ENCODE results near the gene ERBB4. TPM values are rescaled to one million over a fixed set of nuclear protein-coding genes. Genes with fewer than 3 reads are reported as not detected.

Gene ERBB4
- total RNA-seq, 1 donor from 2014 or later: 1.8 TPM

DNA sequence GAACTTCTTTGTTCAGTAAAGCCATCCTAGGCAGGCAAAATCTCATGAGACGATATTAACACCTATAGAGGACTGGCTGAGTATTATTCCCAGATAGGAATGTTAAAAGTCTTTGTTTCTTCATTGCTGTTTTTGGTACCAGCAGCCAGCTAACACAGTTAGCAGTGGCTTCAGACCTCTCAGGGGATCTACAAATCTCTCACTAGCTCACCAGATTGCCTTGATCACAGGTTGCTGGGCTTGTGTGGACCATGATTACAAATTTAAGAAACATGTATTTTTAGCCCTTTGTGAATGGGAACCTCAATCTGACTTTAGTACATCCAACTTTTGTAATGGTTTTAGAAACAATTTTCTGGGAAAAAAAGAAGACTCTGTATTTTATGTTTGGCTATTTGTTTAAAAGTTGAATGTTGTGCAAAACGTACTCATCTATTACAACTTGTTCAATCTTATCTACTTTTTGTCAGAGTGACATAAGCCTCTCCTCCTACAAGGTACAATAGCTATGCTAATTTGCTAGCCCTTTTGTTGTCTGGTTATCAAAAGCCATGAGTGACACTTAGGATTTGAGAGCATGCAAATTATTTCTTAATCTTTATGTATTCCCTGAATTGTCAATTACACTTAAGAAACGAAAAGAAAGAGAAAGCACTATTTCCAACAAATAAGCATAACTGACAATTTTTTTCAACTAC, 693.1 kb downstream of the ERBB4 start:
- TF ChIP-seq, protein P1, sequence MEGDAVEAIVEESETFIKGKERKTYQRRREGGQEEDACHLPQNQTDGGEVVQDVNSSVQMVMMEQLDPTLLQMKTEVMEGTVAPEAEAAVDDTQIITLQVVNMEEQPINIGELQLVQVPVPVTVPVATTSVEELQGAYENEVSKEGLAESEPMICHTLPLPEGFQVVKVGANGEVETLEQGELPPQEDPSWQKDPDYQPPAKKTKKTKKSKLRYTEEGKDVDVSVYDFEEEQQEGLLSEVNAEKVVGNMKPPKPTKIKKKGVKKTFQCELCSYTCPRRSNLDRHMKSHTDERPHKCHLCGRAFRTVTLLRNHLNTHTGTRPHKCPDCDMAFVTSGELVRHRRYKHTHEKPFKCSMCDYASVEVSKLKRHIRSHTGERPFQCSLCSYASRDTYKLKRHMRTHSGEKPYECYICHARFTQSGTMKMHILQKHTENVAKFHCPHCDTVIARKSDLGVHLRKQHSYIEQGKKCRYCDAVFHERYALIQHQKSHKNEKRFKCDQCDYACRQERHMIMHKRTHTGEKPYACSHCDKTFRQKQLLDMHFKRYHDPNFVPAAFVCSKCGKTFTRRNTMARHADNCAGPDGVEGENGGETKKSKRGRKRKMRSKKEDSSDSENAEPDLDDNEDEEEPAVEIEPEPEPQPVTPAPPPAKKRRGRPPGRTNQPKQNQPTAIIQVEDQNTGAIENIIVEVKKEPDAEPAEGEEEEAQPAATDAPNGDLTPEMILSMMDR (IDR thresholded peaks at IDR 0.05; ENCODE audit: partially characterized antibody, unreplicated experiment): no peak
- H3K4me3 Mint-ChIP-seq (ENCODE audit: unreplicated experiment): no peak overlapping the region

DNA sequence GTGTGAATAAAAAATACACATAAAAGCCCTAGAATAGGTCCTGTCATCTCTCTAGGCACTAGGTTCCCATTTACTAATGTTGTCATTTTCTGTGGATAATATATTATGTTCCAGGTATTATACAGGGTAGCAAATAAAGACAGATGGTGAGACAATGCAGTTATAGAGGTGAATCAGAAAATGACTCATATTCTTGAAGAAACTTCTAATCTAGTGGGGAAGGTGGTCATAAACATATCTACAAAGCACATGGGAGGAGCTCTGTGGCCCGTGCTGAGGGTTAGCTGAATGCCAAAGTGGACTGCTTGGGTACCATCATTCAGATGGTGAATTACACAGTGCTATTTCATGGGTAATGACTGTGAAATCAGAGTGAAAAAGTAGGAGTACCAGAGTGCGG, 700.9 kb downstream of the ERBB4 start:
- H3K9me3 Mint-ChIP-seq (ENCODE audit: unreplicated experiment): no peaks in the 10 kb centered on the region
- H3K4me3 Mint-ChIP-seq (ENCODE audit: unreplicated experiment): no peak overlapping the region
- H3K27me3 Mint-ChIP-seq (ENCODE audit: unreplicated experiment): no peaks in the 10 kb centered on the region
- no peaks in the 10 kb centered on the region for H3K4me1 Mint-ChIP-seq (ENCODE audit: low read depth, unreplicated experiment)
- TF ChIP-seq, protein P1 (IDR thresholded peaks at IDR 0.05; ENCODE audit: partially characterized antibody, unreplicated experiment): no peak
- no peaks in the 10 kb centered on the region for H3K36me3 Mint-ChIP-seq (ENCODE audit: unreplicated experiment)
- no peak overlapping the region for H3K27ac Mint-ChIP-seq (ENCODE audit: unreplicated experiment)
- no peak for DNase-seq

More for the DNA sequence above, 693.1 kb downstream of the ERBB4 start:
- no peak for DNase-seq
- Mint-ChIP-seq H3K9me3 (ENCODE audit: unreplicated experiment) (no peaks in the 10 kb centered on the region), H3K4me1 (ENCODE audit: low read depth, unreplicated experiment) (peaks cover 16% of the 10 kb centered on the region), H3K27ac (ENCODE audit: unreplicated experiment) (no peak overlapping the region), H3K36me3 (ENCODE audit: unreplicated experiment) (no peaks in the 10 kb centered on the region), H3K27me3 (ENCODE audit: unreplicated experiment) (no peaks in the 10 kb centered on the region)

DNA sequence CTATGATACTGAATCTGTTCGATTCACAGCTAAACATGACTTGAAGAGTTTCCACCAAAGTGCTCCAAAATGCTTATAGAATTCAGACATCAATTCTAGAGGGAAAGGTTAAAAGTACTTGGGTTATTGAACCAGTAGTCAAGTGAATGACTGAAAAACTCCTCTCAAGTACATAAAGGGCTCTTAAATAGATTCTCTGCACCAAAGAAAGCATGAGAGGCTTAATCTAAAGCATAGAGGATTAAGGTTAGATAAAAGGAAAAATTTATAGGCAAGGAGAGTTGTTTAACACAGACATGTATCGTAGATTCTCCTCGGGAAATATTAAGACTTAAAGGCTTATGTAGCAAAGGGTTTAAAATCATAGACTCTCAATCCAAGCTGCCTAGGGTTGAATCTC, 701.4 kb downstream of the ERBB4 start:
- TF ChIP-seq, protein P1 (IDR thresholded peaks at IDR 0.05; ENCODE audit: partially characterized antibody, unreplicated experiment): no peak
- no peak for DNase-seq
- H3K4me3 Mint-ChIP-seq (ENCODE audit: unreplicated experiment): no peak overlapping the region
- no peaks in the 10 kb centered on the region for H3K27me3 Mint-ChIP-seq (ENCODE audit: unreplicated experiment)
- no peaks in the 10 kb centered on the region for H3K4me1 Mint-ChIP-seq (ENCODE audit: low read depth, unreplicated experiment)
- no peaks in the 10 kb centered on the region for H3K9me3 Mint-ChIP-seq (ENCODE audit: unreplicated experiment)
- H3K36me3 Mint-ChIP-seq (ENCODE audit: unreplicated experiment): no peaks in the 10 kb centered on the region
- H3K27ac Mint-ChIP-seq (ENCODE audit: unreplicated experiment): no peak overlapping the region

DNA sequence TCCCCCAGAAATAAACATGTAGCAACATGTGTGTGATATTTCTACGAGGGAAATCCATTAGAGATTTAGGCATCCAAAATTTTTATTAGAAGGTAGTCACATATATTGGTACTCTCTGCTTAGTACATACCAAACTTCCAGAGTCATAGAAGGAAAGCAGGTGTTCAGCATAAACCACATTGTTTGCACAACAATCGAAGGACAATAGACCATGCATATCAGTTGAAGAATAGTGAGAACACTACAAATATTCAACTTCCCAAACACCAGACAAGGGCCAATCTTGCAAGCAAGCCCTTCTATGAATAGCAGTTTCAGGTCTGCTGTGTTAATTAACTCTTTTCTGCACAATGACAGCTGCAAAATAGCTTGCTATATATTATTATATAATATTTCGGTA, 702.2 kb downstream of the ERBB4 start:
- TF ChIP-seq, protein P1 (IDR thresholded peaks at IDR 0.05; ENCODE audit: partially characterized antibody, unreplicated experiment): no peak
- no peaks in the 10 kb centered on the region for H3K9me3 Mint-ChIP-seq (ENCODE audit: unreplicated experiment)
- no peak overlapping the region for H3K27ac Mint-ChIP-seq (ENCODE audit: unreplicated experiment)
- no peak for DNase-seq
- no peaks in the 10 kb centered on the region for H3K36me3 Mint-ChIP-seq (ENCODE audit: unreplicated experiment)
- H3K4me1 Mint-ChIP-seq (ENCODE audit: low read depth, unreplicated experiment): no peaks in the 10 kb centered on the region
- H3K4me3 Mint-ChIP-seq (ENCODE audit: unreplicated experiment): no peak overlapping the region
- no peaks in the 10 kb centered on the region for H3K27me3 Mint-ChIP-seq (ENCODE audit: unreplicated experiment)

DNA sequence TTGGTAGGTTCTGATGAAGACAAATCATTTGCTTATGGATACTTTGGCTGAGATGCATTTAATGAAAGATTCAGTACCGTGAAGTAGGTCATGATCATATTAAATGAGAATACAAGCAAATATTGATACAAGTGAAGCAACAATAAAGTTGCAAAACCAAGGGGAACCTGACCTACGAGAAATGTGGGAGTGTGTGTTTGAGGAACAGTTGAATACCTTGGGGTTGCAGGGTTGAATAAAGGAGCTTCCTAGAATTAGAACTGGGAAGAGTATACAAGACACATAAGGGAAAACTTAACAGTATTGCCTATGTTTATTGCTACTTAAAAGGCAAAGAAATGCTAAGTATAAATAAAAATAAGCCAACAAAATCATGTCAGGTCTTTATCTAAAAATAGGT, 702.9 kb downstream of the ERBB4 start:
- Mint-ChIP-seq H3K27me3 (ENCODE audit: unreplicated experiment) (no peaks in the 10 kb centered on the region), H3K27ac (ENCODE audit: unreplicated experiment) (no peak overlapping the region), H3K9me3 (ENCODE audit: unreplicated experiment) (no peaks in the 10 kb centered on the region), H3K4me1 (ENCODE audit: low read depth, unreplicated experiment) (no peaks in the 10 kb centered on the region), H3K36me3 (ENCODE audit: unreplicated experiment) (no peaks in the 10 kb centered on the region), H3K4me3 (ENCODE audit: unreplicated experiment) (no peak overlapping the region)
- TF ChIP-seq, protein P1 (IDR thresholded peaks at IDR 0.05; ENCODE audit: partially characterized antibody, unreplicated experiment): no peak
- DNase-seq: no peak
